Testis (tissue), 2 donors: ENCODE results near the gene NEAT1.

Source experiments
- POLR2A ChIP-seq: fragments of 450-650 bp; IDR thresholded peaks from one replicate; pipeline ENCODE4 v1.6.1; 2017; ENCODE audit warnings: antibody characterized with exemption, mild to moderate bottlenecking, moderate library complexity
- TF ChIP-seq, protein P1 (sequence below), 3 experiments: fragments of 450-650 bp in 2 of 3; fragments of 200-600 bp in 1 of 3; sonication (generic) in 1 of 3; IDR thresholded peaks; one replicate each; pipeline ENCODE4 v1.5.1; 2016 to 2019; ENCODE audit warnings: antibody characterized with exemption in 3 of 3, mild to moderate bottlenecking in 2 of 3, moderate library complexity in 1 of 3

DNA sequence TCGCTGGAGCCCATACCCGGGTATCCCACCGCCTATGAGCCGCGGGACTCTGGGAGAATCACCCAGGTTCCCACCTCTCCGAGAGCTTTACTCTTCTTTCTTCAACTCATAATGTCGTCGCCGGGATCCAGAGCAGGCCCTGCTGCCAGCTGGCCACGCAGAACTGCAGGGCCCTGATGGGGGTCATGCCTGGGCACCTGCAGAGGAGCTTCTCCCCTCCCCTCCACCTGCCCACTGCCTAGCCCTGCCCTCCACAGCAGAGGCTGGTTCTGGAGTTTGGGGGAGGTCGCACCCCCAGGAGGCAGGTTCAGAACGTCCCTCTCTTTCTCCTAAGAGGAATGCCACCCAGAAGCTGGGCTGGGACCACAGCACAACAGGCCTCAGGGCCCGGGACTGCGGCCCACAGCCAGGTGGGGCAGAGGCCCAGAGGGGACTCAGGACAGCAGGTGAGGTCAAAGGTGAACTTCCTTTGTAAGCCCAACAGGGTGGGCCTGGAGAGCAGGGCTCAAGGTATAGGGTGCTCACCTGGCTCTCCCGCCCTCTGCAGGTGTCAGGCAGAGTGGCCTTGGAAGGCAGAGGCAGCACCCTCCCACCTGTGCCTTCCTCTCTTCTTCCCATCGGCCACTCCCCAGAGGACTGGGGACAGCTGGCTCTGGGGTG is 42.0 kb upstream of the NEAT1 start:
- TF ChIP-seq, protein P1, sequence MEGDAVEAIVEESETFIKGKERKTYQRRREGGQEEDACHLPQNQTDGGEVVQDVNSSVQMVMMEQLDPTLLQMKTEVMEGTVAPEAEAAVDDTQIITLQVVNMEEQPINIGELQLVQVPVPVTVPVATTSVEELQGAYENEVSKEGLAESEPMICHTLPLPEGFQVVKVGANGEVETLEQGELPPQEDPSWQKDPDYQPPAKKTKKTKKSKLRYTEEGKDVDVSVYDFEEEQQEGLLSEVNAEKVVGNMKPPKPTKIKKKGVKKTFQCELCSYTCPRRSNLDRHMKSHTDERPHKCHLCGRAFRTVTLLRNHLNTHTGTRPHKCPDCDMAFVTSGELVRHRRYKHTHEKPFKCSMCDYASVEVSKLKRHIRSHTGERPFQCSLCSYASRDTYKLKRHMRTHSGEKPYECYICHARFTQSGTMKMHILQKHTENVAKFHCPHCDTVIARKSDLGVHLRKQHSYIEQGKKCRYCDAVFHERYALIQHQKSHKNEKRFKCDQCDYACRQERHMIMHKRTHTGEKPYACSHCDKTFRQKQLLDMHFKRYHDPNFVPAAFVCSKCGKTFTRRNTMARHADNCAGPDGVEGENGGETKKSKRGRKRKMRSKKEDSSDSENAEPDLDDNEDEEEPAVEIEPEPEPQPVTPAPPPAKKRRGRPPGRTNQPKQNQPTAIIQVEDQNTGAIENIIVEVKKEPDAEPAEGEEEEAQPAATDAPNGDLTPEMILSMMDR (IDR thresholded peaks at IDR 0.05): no peak
- no peak for TF ChIP-seq POLR2A
